GM21723 (cell line): ENCODE results near the gene RPF1.
"Not testable (repeated sequence)": the region's sequence is repeated elsewhere in the genome, so short reads cannot be mapped to it uniquely, and the experiment has no call there.

ENCODE experiments used
- ATAC-seq: cut with Tn5 transposase; IDR thresholded peaks from one replicate; pipeline ENCODE4 v1.9.1; 2021; ENCODE audit warnings: mild to moderate bottlenecking, moderate library complexity; ENCODE audit not compliant: unreplicated experiment

RPF1 gene

GRCh38 chr1:84492726-84493125, 13.7 kb downstream of the RPF1 start:
- no peak for ATAC-seq

- ATAC-seq, result peak; percentile 38
Measured at GRCh38 chr1:84493747-84494146, 14.7 kb downstream of the RPF1 start.

GRCh38 chr1:84496498-84496897, 17.4 kb downstream of the RPF1 start:
- no peak for ATAC-seq

- no peak for ATAC-seq
Measured at GRCh38 chr1:84497631-84498275, 18.7 kb downstream of the RPF1 start.

- no peak for ATAC-seq
Measured at GRCh38 chr1:84502927-84503326, 23.9 kb downstream of the RPF1 start.

GRCh38 chr1:84504580-84505492, 25.8 kb downstream of the RPF1 start:
- ATAC-seq, result no peak

- ATAC-seq, result peak; percentile 37
Measured at GRCh38 chr1:84505493-84506001, 26.5 kb downstream of the RPF1 start.

GRCh38 chr1:84506002-84506728, 27.1 kb downstream of the RPF1 start, which contains the start of the genes GNG5 and SPATA1:
GNG5 (minus strand) TSS chr1:84506581; CDS start chr1:84506091, 490 bp downstream.
SPATA1 (plus strand) TSS chr1:84506386; CDS start chr1:84516360, 9,974 bp downstream.
- peak; percentile 82 for ATAC-seq

- no peak for ATAC-seq
Measured at GRCh38 chr1:84506729-84507453, 27.8 kb downstream of the RPF1 start.

- not testable (repeated sequence) for ATAC-seq
Measured at GRCh38 chr1:84507887-84508286, 28.8 kb downstream of the RPF1 start.

GRCh38 chr1:84508510-84508909, 29.4 kb downstream of the RPF1 start:
- ATAC-seq, result no peak

GRCh38 chr1:84509029-84509428, 30.0 kb downstream of the RPF1 start:
- no peak for ATAC-seq

GRCh38 chr1:84510165-84510564, 31.1 kb downstream of the RPF1 start:
- no peak for ATAC-seq

- no peak for ATAC-seq
Measured at GRCh38 chr1:84510668-84511067, 31.6 kb downstream of the RPF1 start.

- ATAC-seq, result no peak
Measured at GRCh38 chr1:84524590-84524989, 45.5 kb downstream of the RPF1 start.

GRCh38 chr1:84525779-84526178, 46.7 kb downstream of the RPF1 start:
- no peak for ATAC-seq

GRCh38 chr1:84538599-84538998, 59.5 kb downstream of the RPF1 start:
- no peak for ATAC-seq

- no peak for ATAC-seq
Measured at GRCh38 chr1:84539972-84540371, 60.9 kb downstream of the RPF1 start.

GRCh38 chr1:84540759-84541158, 61.7 kb downstream of the RPF1 start:
- no peak for ATAC-seq

GRCh38 chr1:84541679-84542078, 62.6 kb downstream of the RPF1 start:
- ATAC-seq, result no peak
